Psoas muscle (tissue), 8 donors: Measurements from ENCODE around the gene PNN. TPM values are rescaled to one million over a fixed set of nuclear protein-coding genes. Genes with fewer than 3 reads are reported as not detected.
"Not testable (repeated sequence)": the region's sequence is repeated elsewhere in the genome, so short reads cannot be mapped to it uniquely, and the experiment has no call there.

Source experiments
- ATAC-seq, 4 donors: fragments of 200-7000 bp; cut with Tn5 transposase; one replicate each; pipeline ENCODE4 v1.9.1; 2020; ENCODE audit warnings: moderate library complexity in 3 of 4, mild to moderate bottlenecking in 2 of 4
- DNase-seq, 2 donors: peaks; one replicate each; pipeline ENCODE4 v3.0.0-alpha.2; 2020
- H3K27ac ChIP-seq: fragments of 200-600 bp; one replicate; pipeline ENCODE4 v1.8.0; 2022
- H3K27me3 ChIP-seq, 3 donors: fragments of 200-600 bp in 1 of 3; one replicate each; pipeline versions ENCODE4 v1.6.1 to v1.8.0; 2013 to 2022; ENCODE audit warnings: low read length in 2 of 3, mild to moderate bottlenecking in 2 of 3, moderate library complexity in 1 of 3; ENCODE audit not compliant: insufficient read depth in 3 of 3
- H3K36me3 ChIP-seq, 2 donors: fragments of 200-600 bp in 1 of 2; one replicate each; pipeline versions ENCODE4 v1.6.1 to v1.8.0; 2013 to 2022; ENCODE audit warnings: low read depth in 1 of 2, mild to moderate bottlenecking in 1 of 2, moderate library complexity in 1 of 2; ENCODE audit not compliant: insufficient read depth in 1 of 2
- H3K4me1 ChIP-seq: fragments of 200-600 bp; one replicate; pipeline ENCODE4 v1.8.0; 2022
- H3K4me3 ChIP-seq: fragments of 200-600 bp; one replicate; pipeline ENCODE4 v1.8.0; 2022; ENCODE audit warnings: mild to moderate bottlenecking
- H3K9me3 ChIP-seq: fragments of 200-600 bp; one replicate; pipeline ENCODE4 v1.8.0; 2022
- CTCF ChIP-seq: fragments of 200-600 bp; IDR thresholded peaks from one replicate; pipeline ENCODE4 v1.8.0; 2022; ENCODE audit warnings: antibody characterized with exemption
- WGBS, 3 donors: extraction: QIAGEN DNeasy Blood & Tissue Kit; methylation state at CpG; one replicate each; pipeline versions ENCODE4 v1.1.6 to v1.1.7; 2013; 5-methylcytosine and 5-hydroxymethylcytosine counted together
- intact Hi-C, 2 donors: fragments of 100-400 bp; cut with DNase I; formaldehyde crosslinking; loops; one replicate each; pipeline versions ENCODE4 v1.11.0 to v1.14.2; 2022
- polyA plus RNA-seq, 3 donors: library from polyadenylated mRNA; stranded (reverse); fragments of 200-250 nt; gene quantifications; one replicate each; pipeline ENCODE4 v1.2.3, GENCODE V29; 2013
- total RNA-seq, 4 donors: library from RNA; stranded (reverse); fragmentation: NEBNext Ultra II Directional in 2 of 4; extraction: Animal tissue kit (Norgen Biotek cat#: 25700) in 2 of 4; gene quantifications; one replicate each; pipeline versions ENCODE4 v1.2.1 to v1.2.4, GENCODE V29; 2021 to 2023
- donor health status: healthy with polysubstance abuse.
- donor health status: DM: no; HTN: no; CAD: no; lungs with moderate emphysema.
- donor health status: Bipolar disorder and iron deficiency.
- donor health status: healthy.
- donor health status: DM: yes; HTN: yes; CAD: no.
- donor health status: DM: no; HTN: no; CAD: no.
- donor health status: DM: no; HTN: no; CAD: no.
- donor health status: DM: yes; HTN: yes; CAD: no.

The PNN gene
- total and polyA plus RNA-seq, 7 donors, result 17.0 to 33.1 (median 27.6) TPM

- peaks cover 25 to 95% of the 10 kb centered on the region in 2 donors for H3K36me3 ChIP-seq
- H3K9me3 ChIP-seq, result no peaks in the 10 kb centered on the region
- peaks cover 11% of the 10 kb centered on the region for H3K4me1 ChIP-seq
- H3K27me3 ChIP-seq, result no peaks in the 10 kb centered on the region
- ATAC-seq (no peak), DNase-seq (no peak)
- TF ChIP-seq CTCF, result no peak
- H3K27ac ChIP-seq, result no peak overlapping the region
- intact Hi-C loops, result no loop called here
- 83 to 85% (median 83%) methylated on average over 5 of the region's 5 CpGs for WGBS, 3 donors
- H3K4me3 ChIP-seq, result no peak overlapping the region
These were observed 5.5 kb downstream of the PNN start for GRCh38 chr14:39180553-39180952.

GRCh38 chr14:39181026-39181692 is 6.1 kb downstream of the PNN start:
- TF ChIP-seq CTCF, result no peak
- H3K36me3 ChIP-seq, result peaks cover 25 to 96% of the 10 kb centered on the region in 2 donors
- 94 to 97% (median 96%) methylated on average over 7 of the region's 7 CpGs for WGBS, 3 donors
- intact Hi-C loops, result no loop called here
- no peak overlapping the region for H3K27ac ChIP-seq
- ATAC-seq, result no peak
- no peak for DNase-seq
- no peaks in the 10 kb centered on the region for H3K9me3 ChIP-seq
- H3K27me3 ChIP-seq, result no peaks in the 10 kb centered on the region
- H3K4me3 ChIP-seq, result no peak overlapping the region
- peaks cover 9% of the 10 kb centered on the region for H3K4me1 ChIP-seq

GRCh38 chr14:39181693-39182047 is 6.6 kb downstream of the PNN start:
- DNase-seq (no peak), ATAC-seq (no peak)
- Histone ChIP-seq H3K27me3 (no peaks in the 10 kb centered on the region), H3K4me3 (no peak overlapping the region), H3K4me1 (peaks cover 4% of the 10 kb centered on the region), H3K9me3 (no peaks in the 10 kb centered on the region), H3K36me3 (peaks cover 25 to 91% of the 10 kb centered on the region in 2 donors), H3K27ac (no peak overlapping the region)
- no peak for TF ChIP-seq CTCF
- intact Hi-C loops, result no loop called here
- 85 to 89% (median 86%) methylated on average over 5 of the region's 5 CpGs for WGBS, 3 donors

- Histone ChIP-seq H3K36me3 (peaks cover 20 to 81% of the 10 kb centered on the region in 2 donors), H3K27ac (no peak overlapping the region), H3K27me3 (no peaks in the 10 kb centered on the region), H3K4me3 (no peak overlapping the region), H3K9me3 (no peaks in the 10 kb centered on the region), H3K4me1 (no peaks in the 10 kb centered on the region)
- DNase-seq (no peak), ATAC-seq (no peak)
- WGBS, 3 donors, result 99 to 100% (median 100%) methylated on average over 1 of the region's 1 CpG
- intact Hi-C loops, result no loop called here
- no peak for TF ChIP-seq CTCF
These were observed 8.0 kb downstream of the PNN start for GRCh38 chr14:39182770-39183684.

- intact Hi-C loops, H3K27me3 ChIP-seq, H3K4me1 ChIP-seq, DNase-seq, ATAC-seq, H3K4me3 ChIP-seq, H3K27ac ChIP-seq, H3K9me3 ChIP-seq: not testable (repeated sequence)
- H3K36me3 ChIP-seq, result peaks cover 17 to 75% of the 10 kb centered on the region in 2 donors
- WGBS, 3 donors, result 91 to 94% (median 93%) methylated on average over 5 of the region's 5 CpGs
These were observed 8.6 kb downstream of the PNN start for GRCh38 chr14:39183685-39184003.
